Myocyte (in vitro differentiated cells): ENCODE results near the gene SERF1B. TPM values are rescaled to one million over a fixed set of nuclear protein-coding genes. Genes with fewer than 3 reads are reported as not detected.
"Not testable (repeated sequence)": the region's sequence is repeated elsewhere in the genome, so short reads cannot be mapped to it uniquely, and the experiment has no call there.

ENCODE experiments used
- DNase-seq: peaks from one replicate; pipeline ENCODE4 v3.0.0-alpha.2; 2012; ENCODE audit warnings: low read depth
- polyA plus RNA-seq: library from polyadenylated mRNA; unstranded; fragments of >200 nt; gene quantifications from one replicate; pipeline ENCODE4 v1.2.1, GENCODE V29; 2012; ENCODE audit warnings: missing spikeins
- total RNA-seq: library from RNA; depleted of rRNA; stranded (reverse); fragments of >200 nt; gene quantifications from 2 replicates; pipeline ENCODE4 v1.2.3, GENCODE V29; 2014

Gene SERF1B
- total RNA-seq: 30.0 and 35.7 TPM in 2 replicates
- 67.5 TPM for polyA plus RNA-seq

DNA sequence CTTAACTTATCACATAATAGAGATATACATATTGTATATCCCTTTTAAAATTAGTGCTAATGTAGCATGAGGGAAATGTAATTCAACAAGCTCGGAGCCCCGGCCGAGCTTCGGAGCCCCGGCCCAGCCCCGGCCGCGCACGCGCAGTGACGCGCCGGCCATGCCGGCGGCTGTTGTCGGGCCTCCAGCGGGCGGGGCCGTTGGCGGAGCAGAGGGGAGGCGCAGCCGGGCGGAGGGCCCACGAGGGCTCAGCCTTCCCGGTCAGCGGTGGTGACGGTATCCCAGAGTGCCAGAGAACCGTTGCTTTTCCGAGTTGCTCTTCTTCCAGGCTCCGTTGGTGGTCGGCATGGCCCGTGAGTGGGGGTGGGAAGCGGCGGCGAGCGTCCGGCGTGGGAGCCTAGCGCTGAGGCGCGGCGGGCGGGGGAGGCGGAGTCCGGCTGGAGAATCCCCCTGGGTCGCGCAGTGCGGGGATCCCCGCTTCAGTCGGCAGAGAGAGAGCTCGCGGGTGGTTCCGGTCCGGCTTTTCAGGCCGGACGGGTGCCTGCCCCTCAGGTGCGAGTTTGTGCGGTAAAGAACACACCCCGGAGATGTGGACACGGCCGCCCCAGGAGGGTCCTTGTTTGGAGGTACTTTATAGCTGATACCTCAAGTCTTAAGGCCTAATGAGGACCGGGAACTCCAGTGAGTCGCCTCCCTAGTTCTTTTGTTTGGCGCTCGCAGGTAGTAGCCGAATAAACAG, at the start of gene SERF1B:
TSS of gene SERF1B (plus strand) at position 146 of the 739 bp plus-strand sequence. CDS start at position 347, 201 bp downstream.
- DNase-seq: not testable (repeated sequence)

DNA sequence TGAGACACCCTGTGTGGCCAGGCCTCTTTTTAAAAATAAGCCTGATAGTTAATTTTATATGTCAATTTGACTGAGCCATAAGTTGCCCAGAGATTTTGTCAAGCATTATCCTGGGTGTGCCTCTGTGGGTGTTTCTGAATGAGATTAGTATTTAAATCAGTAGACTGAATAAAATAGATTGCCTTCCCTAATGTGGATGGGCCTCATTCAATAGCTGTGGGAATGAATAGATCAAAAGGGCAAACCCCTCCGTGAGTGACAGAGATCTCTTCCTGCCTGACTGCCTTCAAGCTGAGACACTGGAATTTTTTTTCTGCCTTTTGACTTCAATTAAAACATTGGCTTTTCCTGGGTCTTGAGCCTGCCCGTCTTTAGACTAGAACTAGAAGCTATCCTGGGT, 33.3 kb upstream of the SERF1B start:
- DNase-seq: not testable (repeated sequence)

DNA sequence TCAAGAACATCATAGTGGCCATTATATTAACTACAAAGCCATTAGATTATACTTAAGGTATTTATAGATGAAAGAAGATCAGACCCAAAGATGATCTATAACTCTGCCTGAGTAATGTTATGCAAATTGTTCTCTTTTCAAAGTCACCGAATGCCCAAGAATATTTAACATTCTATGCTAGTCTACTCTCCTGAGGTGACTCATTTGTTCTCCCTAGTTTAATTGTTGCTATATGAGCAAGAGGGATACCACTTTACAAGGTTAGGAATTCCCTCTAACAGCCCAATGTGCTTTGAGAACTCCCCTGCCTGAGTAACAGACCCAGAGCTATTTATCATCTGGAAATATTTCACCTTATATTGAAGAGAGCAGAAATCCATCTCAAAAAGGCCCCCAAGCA, 29.5 kb upstream of the SERF1B start:
- not testable (repeated sequence) for DNase-seq

DNA sequence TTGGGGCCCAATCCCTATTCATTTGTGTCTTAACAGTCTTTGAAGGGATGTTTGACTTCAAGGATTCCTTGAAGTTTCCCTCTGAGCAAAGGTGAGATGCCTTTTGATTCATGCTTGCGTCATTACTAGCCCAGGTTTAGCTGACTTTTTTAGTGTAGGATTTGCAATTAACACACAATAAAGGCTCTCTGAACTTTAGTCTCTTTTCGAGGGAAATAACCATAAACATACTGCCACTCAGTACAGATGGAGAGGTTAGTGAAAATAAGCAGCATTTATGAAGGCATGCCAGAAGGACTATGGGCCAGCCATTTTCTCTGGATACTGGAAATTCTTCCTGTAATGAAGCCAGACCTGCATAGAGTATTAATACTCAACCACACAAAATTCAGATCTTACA, 4.4 kb upstream of the SERF1B start:
- DNase-seq: not testable (repeated sequence)

DNA sequence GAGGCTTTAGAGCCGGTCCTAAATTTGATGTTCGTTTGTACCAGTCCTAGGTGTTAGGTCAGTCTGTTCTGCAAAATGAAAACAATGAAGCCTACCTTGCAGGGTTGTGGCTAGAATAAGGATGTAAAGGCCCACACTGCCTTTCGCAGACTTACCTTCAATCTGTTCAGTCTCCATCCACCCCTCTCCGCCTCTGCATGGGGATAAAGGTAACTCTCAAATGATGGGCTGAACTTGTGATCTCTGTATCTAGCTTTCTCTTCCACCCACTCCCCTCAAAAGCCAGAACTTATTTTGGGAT, 744 bp downstream of the SERF1B start:
- DNase-seq: not testable (repeated sequence)

DNA sequence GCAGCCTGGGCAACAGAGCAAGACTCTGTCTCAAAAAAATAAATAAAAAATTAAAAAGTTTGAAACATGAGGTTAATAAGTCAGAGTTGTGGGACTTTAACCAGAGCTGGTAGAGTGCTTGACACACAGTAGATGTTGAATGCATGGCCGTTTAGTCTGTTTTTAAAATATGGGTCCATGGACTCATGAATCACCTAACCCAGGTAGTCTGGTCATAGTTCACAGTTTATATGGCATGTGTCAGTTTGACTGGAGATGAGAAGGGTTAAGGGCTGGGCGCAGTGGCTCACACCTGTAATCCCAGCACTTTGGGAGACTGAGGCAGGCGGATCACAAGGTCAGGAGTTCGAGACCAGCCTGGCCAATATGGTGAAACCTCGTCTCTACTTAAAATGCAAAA, 6.2 kb downstream of the SERF1B start:
- not testable (repeated sequence) for DNase-seq

DNA sequence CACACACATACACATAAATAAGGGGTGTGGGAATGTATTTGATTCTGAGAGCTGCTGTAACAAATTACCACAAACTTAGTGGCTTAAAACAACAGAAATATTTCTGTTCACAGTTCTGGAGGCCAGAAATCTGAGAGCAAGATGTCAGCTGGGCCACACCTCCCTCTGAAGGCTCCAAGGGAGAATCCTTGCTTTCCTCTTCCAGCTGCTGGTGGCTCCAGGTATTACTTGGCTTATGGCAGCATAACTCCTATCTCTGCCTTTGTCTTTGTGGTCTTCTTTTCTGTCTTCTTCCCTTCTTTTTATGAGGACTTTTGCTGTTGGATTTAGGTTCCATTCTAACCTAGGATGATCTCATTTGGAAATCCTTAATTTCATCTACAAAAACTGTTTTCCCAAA, 16.4 kb downstream of the SERF1B start:
- DNase-seq: not testable (repeated sequence)

DNA sequence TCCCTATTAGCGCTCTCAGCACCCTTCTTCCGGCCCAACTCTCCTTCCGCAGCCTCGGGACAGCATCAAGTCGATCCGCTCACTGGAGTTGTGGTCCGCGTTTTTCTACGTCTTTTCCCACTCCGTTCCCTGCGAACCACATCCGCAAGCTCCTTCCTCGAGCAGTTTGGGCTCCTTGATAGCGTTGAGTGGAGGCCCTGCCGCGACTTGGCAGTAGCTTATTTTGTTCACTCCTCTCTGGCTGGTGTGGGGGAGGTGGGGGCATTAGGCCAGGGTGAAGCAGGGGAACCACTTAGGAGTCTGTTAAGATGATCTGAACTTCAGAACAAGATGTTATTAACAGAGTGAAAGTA, 24.7 kb downstream of the SERF1B start:
- not testable (repeated sequence) for DNase-seq

DNA sequence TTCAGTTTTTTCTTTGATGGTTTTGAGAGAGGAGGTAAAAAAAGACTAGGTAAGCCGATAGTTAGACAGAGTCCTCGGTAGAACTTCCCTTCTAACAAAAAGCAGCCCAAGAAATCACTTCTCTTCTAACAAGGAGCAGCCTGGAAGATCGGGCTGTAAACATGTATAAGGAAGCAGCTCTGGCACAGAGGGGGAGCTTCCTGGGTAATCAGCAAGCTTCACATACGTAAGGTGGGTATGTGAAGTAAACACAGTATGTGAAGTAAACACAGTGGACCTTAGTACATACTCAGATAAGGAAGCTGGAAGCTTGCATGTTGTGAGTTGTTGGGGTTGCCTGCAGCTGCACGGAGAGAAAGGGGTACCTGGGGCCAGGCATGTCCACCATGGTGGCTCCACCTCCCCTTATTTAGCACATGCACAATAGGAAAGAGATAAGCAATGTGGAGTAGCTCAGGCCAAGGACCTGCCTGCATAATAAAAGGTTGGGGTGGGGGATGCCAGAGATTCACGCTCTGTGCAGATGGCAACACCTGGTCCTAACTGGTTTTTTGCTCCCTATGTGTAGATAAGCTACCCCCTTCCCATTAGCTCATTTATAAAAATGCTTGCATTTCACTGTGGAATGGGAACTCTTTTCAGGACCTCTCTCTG, 31.4 kb downstream of the SERF1B start:
- DNase-seq: not testable (repeated sequence)

DNA sequence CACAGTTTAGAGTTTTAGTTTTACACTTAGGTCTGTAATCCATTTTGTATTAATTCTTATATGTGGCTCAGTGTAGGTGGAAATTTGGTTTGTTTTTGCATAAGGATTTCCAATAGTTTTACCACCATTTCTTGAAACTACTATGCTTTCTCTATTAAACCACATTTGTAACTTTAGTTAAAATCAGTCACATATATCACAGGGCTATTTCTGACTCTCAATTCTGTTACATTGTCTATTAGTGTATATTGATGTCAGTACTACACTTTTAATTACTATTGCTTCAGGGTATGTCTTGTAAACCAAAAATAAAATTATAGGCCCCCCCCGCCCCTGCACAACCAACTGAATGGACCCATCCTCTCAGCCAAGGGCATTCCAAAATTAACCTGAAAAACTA, 32.1 kb downstream of the SERF1B start:
- not testable (repeated sequence) for DNase-seq

DNA sequence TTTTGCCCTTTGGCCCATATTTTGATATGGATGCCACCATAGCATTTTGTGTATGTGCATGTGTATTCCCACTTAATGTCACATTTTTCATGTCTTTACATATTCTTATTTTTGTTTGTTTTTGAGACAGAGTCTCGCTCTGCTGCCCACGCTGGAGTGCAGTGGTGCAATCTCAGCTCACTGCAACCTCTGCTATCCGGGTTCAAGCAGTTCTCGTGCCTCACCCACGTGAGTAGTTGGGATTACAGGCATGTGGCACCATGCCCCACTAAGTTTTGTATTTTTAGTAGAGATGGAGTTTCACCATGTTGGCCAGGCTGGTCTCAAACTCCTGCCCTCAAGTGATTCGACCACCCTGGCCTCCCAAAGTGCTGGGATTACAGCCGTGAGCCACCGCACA, 52.6 kb downstream of the SERF1B start:
- not testable (repeated sequence) for DNase-seq

DNA sequence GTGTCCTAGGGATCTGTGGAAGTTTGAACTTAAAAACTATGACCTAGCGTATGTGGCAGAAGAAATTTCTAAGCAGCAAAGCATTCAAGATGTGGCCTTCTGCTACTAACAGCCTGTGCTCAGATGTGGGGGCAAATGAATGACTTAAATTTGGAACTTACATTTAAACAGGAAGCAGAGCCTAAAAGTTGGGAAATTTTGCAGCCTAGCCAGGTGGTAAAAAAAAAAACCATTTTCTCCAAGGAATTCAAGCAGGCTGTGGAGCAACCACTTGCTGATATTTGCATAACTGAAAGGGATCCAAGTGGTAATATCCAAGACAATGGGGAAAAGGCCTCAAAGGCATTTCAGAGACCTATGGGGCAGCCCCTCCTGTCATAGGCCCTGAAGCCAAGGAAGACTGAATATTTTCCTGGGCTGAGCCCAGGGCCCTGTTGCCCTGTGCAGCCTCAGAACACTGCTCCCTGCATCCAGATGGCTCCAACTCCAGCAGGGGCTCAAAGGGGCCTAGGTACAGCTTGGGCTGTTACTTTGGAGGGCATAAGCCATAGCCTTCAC, 63.9 kb downstream of the SERF1B start:
- not testable (repeated sequence) for DNase-seq

DNA sequence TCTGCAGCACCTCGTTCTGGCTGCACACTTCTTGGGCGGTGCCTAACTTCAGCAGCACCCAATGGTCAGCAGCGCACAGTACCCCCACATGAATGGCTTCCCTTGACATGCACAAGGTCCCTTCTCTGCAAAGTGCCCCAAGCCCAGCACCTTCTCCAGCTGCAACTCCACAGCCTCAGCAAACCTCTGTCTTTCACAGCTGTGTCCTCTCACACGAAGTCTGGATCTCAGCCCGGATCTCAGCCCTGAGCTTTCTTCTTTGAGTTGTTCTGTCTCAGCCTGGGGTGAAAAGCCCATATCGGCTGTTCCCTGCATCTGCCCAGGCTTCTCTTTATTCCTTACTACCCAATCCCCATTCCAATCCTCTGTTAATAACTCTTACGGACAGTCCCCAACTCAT, 66.7 kb downstream of the SERF1B start:
- not testable (repeated sequence) for DNase-seq

Other genes starting within 250 kb of the SERF1B start
- 55.8 and 77.8 TPM in 2 replicates for gene SMN2, start 24.4 kb downstream of the SERF1B start, total RNA-seq